ENCODE measurements around the gene DGLUCY. TPM values are rescaled to one million over a fixed set of nuclear protein-coding genes. Genes with fewer than 3 reads are reported as not detected.

DGLUCY gene
- total and polyA plus RNA-seq, 2 of the 8 experiments (the other 6 are each of a cell fraction or from before 2014, with no cell fraction given): 24.9 to 31.8 TPM

Small RNA genes lying within 50 kb of the gene (small RNA-seq; reads per million reads assigned to genes)
- not detected for gene RNU7-30P (ENCODE audit: insufficient read depth)
- 0.51 reads per million for gene SNORA11B (ENCODE audit: insufficient read depth)

Other genes with a start within 250 kb of the DGLUCY start
- gene RPS6KA5, start 53.4 kb upstream of the DGLUCY start, total RNA-seq (2021; fragmentation: NEBNext Ultra II Directional; extraction: Animal tissue kit (Norgen Biotek cat#: 25700)): 3.1 and 3.2 TPM in 2 replicates
- 0.85 and 0.93 TPM in 2 replicates for gene RPS6KA5, start 53.4 kb upstream of the DGLUCY start, polyA plus RNA-seq (2011; rRNA removed)
- gene GPR68, start 130.6 kb downstream of the DGLUCY start, total RNA-seq (2021; fragmentation: NEBNext Ultra II Directional; extraction: Animal tissue kit (Norgen Biotek cat#: 25700)): 0.22 and 0.33 TPM in 2 replicates
- 0.76 and 1.1 TPM in 2 replicates for gene GPR68, start 130.6 kb downstream of the DGLUCY start, polyA plus RNA-seq (2011; rRNA removed)